ENCODE data around the gene SPOCD1.

Gene SPOCD1

DNA sequence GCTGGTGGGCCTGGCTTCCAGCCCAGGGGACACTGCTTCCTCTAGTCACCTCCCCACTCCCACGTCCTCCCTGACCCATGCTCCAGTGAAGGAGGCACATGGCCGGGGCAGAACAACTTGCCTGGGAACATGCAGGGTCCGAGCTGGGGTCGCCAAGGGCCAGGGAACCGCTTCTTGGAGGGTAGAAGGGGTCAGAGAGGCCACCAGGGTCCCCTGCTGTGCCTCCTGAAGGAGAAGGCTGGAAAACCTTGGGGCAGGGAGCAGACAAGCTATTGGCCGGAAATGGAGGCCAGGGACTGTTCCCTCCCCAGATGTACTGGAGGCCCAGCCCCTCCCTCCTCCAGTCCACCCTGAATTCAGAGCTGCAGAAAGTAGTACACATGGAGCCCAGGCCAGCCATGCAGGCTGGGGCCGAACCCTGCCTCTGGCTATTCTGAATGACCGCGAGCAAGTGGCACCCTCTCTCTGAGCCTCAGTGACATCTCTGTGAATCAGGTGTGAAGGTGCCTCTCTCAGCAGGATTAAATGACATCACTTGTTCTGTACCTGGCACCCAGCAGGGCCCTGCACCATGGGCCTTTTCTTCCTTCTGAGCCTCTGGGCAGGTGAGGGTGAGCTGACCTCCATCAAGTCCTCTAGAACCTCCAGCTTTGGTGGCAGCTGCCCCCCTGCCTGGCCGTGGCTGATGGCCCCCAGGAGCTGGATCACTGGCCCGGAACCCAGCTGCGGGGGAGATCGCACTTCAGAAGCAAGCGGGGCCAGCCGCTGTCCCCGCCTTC, 15.7 kb downstream of the SPOCD1 start:
- DNase-seq, result no peak

DNA sequence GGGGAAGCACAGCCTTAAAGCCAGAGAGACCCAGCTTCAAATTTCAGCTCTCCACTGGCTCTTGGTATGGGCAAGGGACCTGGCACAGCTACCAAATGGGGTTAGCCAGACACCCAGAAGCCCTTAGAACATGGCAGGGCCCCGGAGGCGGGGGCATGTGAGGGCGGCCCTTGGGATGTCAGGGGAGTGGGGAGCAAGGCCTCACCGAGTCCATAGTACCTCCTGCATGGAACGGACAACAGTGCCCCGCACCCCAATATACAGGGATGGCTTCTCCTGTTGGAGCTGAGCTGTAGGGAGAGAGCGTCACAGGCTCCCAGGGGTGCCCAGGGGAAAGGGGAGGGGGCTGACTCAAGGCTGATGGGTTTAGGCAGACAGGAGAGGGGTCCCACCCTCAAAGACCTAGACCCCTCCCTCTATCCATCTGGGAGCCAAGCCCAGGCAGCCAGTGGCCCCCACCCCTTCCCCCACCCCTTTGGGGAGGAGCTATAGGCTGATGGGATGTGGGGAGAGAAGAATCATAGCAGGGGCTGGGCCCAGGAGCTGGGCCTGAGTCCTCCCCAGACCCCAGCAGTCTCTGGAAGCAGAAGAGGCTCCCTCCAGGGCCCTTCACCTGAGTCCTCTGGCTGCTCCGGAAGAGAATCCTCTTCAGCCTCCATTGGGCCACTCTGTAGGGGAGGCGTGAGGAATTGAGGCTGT, 16.5 kb downstream of the SPOCD1 start:
- no peak for DNase-seq

DNA sequence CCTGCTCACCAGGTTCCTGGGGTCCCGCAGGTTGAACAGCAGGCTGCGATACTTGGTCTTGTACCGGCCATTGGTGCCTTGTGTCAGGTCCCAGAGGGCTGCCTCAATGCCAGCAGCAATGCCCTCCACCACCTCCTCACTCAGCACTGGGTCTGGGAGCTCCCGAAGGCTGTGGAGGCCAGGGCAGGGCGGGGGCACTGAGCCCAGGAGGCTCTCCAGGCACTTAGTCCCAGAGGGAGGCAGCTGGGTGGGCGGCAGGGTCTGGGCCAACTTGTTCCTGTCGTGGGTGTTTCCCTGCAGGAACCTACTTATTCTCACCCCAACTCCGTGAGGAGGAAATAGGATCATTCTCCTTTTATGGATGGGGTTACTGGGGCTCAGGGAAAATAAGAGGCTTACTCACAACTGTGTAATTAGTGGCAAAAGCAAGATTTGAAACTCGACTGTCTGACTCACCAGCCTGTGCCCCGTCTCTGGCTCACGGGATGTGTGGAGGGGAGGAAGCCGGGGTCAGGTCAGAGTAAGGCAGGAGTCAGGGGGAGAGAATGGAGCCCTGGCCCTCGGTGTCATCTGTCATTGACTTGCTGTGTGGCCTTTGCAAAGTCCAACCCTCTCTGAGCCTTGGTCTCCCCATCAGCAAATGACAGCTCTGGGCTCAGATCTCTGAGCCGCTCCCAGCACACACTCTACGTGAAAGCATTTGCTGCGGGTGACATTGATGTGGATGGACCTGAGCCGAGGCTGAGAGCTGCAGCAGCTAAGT, 17.2 kb downstream of the SPOCD1 start:
- DNase-seq, result peak; percentile 45

DNA sequence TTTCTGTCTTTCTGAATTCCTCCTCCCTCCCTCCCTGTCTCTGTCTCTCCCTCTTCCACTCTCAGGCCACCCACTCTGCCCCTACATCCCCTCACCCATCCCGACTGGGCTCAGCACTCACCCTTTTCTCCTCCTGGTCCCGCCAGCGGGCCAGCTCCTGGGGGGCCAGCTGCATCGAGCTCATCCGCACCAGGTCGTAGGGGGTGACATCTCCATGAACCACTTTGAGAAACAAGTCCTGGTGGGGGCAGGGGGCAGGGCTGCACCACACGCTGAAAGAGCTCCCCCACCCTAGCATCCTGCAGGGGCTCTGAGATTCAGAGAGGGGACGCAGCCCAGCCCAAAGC, 17.8 kb downstream of the SPOCD1 start:
- DNase-seq, result no peak

DNA sequence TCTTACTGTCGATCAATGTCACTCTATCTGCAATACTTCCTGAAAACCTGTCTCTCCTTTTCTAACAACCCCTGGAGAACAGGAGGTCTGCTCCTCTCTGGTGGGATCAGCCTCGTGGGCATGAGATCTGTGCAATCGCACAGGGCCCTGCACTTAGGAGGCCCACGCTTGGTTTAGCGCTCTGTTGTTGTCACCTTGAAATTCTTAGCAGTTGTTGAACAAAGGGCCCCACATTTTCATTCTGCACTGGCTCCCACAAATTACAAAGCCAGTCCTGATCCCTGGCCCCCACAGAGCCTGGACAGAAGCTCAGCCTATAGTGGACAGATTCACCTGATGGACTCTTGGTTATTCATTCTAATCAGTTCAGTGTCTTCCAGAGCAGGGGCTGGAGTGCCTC, 18.6 kb downstream of the SPOCD1 start:
- DNase-seq, result no peak

DNA sequence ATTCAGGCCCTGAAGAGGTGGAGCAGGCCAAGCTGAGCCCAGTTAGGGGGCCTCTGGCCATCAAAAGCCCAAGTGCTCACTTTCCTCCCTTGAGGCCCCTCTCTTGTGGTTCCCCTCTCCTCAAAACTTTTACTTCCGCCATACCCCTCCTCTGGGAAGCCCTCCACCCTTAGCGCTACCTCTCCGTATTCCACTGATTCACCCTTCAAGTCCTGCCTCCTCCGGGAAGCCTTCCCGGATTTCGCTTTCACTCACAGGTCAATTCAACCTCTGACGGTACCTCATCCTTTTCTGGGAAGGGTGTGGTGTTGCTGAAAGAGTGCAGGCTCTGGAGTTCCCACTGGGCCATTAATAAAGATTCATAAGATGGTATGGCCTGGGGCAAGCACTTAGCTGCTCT, 19.1 kb downstream of the SPOCD1 start:
- DNase-seq, result no peak

DNA sequence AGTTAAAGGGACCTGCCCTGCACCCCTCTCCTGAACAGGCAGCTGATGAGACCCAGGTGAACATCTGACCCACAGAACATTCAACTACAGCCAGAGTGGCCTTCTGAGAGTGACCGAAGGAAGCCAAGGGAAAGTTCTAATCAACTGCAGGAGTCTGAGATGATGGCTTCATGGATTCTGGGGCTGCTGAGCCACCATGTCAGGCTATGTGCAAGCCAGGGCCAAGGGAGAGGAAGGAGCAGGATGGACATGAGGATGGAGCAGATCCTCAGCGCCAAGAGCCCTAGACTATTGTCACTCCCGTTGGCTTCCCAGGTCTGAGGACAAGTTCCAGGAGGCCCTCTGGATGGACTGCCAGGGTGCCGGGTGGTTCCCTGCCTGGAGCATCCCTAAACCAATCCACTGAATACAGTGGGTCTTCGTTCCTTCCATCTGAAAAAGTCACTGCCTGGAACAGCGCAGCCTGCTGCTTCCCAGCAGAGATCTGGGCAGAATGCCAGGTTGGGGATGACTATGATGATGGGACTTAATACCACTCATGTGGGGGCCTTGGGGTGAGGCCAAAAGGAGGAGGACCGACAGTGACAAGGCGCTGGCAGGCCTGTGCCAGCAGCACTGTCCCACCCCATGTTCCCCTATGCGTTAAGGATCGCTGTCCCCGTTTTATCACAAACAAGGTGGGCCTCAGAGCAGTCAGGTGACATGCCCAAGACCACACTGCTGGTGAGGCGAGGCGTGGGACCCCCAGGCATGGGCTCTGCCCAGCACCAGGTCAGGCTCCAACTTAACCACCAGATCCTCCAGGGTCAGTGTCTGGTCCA, 19.8 kb downstream of the SPOCD1 start:
- no peak for DNase-seq

DNA sequence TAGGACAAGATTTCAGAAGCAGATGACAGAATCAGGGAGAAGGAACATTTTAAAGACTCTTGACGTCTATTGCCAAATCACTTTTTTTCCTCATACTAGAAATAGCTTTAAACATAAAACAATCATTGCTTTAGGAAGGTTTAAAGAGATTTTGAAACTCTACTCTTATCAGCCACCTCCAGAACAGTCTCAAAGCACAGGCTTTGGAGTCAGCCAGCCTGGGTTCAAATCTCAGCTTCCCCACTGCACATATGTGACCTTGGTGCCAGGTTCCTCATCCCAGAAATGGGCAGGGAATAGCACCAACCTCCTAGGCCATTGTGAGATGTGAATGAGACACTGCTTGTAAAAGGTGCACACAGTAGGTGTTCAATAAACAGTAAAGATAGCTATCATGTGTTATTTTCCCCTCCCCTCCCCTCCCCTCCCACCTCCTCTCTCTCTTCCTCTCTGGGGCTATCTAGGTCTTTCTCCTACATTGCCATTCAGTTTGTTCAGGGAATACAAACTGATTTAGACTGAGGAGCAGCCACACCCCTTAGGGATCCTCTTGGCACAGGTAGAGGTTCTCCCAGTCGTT, 20.6 kb downstream of the SPOCD1 start:
- no peak for DNase-seq

DNA sequence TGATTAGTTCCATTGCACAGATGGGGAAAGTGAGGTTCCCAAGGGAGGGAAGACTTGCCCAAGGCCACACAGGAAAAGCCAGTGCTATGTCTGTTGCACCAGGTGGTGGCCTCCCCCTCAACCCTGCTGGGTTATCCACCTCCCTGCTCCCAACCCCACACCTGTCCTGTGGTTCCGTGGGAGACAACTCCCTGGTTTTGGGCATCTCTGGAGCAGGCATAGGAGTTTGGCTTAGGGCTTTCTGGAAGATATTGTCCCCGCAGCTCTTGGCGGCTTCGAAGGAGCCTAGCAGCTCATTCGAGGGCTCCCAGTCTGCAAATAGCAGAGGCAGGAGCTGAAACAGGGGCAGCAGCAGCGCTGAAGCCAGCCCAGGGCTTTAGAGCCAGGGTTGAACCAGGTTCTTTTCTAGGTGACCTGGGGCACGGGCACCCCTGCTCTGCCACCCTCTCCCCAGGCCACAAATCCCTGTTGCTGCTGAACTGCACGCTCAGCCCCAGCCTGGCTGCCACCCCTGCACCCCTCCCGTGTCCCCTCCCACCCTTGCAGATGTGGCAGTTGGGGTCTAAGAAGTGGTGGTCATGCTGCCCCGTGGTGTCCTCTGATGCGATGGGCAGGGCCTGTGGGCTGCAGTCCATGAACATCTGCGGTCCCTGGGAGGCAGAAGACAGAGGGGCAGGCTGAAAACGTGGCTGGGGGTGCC, 22.1 kb downstream of the SPOCD1 start:
- no peak for DNase-seq

DNA sequence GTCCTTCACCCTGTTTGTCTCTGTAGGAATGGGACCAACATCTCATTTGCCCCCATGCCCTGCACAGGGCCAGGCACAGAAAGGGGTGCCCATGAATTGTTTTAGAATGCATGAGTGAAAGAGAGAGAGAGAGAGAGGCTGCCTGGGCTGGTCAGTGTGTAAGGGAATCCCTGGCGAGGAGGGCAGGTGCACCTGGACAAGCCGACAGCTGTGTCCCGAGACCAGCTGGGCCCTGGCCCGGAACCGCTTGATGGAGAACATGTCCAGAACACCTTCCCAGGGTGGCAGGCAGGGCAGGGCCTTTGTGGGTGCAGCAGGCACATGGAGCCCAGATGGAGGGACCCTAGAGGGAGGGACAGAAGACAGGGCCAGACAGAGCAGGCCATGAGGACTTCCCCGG, 22.7 kb downstream of the SPOCD1 start:
- no peak for DNase-seq

DNA sequence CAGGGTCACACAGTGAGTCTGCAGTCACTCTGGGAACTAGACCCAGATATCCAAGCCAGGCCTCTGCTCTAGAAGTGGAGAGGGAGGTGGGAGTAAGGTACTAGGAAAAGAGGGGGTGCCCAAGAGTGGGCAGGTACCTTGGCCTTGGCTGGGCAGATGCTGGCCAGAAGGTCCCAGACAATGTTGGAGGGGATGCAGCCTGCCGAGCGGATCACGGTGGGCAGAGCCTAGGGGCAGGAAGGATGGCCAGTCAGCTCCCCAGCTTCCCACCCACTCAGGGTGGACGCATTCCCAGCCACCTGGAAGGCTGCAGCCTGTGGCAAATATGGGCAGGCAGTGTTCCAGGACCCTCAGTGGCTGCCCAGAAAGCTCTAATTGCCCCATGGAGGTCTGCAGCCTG, 23.3 kb downstream of the SPOCD1 start:
- no peak for DNase-seq

DNA sequence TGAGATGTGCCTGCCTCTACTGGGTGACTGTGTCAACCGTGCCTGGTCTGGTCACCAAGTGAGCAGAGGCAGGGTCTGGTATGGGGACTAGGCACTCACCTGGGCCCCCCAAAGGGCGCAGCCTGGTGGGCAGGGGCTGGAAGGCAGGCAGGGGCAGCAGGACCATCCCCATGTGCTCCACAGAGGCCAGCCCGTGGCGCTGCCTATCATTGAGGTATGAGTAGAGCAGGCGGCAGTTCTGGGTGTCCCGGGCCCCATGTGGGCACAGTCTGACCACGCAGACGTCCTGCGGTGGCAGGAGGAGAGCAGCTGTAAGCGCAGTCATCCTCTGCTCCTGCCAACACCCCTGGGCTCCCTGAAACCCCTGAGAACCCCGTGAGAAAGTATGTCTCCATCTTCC, 23.7 kb downstream of the SPOCD1 start:
- no peak for DNase-seq

DNA sequence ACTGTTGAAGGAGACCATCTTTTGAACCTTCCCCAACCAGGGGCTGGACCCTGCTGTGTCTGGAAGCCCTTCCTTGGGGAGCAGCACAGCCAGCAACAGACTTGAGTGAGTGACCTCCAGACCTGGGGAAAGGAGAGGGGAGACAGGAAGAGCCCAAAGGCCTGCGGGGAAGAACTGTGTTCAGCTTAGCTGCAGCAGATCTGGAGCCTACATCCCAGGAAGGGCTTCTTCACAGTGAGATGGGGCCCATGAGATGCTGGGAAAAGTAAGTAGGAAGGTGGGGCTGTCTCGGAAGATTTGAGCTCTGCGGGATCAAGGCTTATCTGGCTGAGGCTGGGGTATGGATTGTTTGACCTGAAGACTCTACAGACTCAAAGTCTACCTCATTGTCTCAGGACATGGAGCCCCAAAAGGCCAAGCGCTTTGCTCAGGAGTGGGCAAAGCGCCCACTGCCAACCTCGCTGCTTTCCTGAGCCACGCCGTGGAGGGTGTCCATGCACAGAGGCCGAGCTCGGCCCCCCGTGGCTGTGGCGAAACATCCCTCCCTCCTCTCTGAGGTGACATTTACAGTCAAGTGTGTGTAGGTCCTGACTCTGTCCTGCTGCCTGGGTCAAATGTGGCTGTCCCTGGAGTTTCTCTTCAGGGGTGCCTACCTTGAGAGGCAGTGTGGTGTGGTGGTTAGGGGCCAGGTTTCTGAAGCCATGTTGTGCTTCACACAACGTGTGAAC, 24.5 kb downstream of the SPOCD1 start:
- DNase-seq, result no peak

DNA sequence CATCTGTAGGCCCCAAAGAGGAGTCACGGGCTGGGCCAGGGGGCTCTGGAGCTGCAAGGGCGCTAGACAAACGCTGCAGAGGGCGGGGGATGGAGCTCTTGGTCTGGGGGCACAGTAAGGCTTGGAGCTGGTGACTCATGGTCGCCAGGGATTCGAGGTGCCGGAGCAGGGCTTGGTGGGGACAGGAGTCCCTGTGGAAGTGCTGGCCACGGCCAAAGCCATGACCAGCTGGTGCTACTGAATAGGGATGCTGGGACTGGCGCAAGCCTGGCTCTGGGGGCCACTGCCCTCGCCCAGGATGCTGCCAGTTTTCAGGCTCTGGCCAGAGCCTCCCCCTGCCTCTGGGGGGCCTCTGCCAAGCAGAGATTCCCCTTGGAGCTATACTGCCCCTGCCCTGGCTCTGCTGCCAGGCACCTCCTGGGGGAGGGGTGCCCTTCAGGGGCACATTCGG, 25.2 kb downstream of the SPOCD1 start:
- no peak for DNase-seq

DNA sequence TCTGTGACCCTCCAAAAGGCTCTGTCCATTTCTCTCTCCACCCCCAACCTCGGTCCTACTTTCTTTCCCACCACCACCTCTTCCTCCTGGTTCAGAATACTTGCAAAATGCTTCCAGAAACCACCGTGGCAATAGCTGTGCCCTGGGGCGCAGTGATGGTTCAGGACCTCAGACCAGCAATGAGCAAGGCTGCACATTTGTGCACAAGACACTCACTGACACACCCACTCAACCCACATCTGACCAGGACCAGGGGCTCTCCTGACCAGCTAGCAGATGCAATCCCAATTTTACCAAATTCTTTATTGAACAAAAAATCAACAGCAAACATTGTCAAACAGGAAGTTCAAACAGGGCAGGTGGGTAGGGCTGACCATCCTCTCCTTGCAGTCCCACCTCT, 25.7 kb downstream of the SPOCD1 start:
- DNase-seq, result no peak

DNA sequence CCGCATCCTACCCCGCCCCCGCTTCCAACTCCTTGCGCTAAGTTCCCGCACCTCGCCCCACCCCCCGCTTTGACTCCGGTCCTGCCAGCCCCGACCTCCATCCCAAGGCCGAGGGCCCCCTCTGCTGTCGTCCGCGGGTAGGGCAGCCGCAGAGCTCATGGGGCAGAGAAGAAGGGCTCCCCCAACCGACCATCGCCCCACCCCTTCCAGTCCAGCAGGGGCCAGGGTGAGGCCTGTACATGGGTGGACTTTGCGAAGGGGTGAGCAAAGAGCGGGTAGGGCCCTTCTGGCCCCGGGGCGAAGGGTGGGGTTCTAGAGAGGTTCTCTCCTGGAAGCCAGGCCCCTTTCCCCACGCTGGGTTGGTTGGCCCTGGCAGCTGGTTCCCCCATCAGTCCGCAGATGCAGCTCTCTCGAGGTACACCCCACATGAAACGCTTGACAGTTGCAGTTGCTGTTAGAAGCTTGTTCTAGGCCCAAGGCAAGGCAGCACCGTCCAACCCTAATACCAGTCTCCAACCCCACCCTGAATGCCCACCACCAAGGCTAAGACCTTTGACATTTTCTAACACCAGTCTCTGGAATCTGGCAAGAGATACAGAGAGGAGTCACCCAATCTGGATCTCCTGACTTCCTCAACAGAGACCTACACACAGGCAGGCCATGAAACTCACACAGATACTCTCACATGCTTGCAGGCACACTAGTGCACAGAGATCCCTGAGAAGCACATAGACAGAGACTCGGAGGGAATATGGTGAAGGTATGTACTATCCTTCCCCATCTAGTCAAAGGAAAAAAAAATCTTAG, 26.4 kb downstream of the SPOCD1 start:
- DNase-seq, result peak; percentile 97

DNA sequence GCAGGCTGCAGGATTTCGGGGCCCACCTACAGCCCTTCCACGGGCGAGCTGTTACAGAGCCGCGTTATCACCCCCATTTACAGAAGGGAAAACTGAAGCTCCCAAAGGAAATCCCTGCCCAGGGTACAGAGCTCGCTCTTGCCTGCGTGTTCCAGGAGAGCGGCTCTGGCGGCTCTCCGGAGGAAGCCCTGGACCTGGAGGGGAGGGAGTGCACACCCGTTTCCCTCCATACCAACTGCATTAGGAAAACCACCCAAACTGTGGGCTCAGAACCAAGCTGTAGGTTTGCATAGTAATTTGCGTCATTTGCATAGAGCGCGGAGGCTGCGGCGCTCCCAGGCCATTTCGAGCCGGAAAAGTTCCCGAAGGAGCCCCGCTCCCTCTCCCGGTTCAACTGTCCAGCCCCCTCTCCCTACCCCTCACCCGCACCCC, 27.0 kb downstream of the SPOCD1 start:
- DNase-seq, result peak; percentile 88

DNA sequence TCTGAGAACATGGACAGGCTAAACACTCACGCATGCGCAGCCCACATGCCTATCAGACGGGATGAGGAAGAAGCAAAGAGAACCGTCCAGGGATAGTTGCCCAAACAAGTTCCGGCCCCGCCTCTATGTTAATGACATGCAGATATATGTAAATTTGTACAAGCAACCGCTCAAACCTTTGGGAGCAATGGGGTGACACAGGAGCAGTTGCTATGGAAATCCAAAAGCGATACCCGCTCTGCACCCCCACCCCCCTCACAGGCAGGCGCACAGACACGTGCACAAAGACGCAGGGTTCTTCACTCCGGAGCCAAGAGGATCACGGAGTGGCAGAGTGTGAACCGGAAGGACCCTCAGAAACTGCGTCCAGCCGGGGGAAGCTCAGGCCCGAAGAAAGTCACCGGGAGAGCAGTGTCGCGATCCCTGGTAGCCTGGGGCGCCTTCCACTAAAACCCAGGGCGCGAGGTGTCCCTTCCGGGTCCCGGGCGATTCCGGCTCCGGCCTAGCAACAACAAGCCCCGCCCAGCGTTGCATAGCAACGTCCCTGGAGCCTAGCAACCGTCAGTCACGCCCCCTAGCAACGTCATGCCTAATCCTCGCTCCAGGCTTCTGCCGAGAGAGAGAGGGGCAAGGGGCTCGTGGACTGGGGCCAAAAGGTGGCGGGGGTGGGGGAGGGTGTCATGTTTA, 27.5 kb downstream of the SPOCD1 start:
- DNase-seq, result peak; percentile 97

DNA sequence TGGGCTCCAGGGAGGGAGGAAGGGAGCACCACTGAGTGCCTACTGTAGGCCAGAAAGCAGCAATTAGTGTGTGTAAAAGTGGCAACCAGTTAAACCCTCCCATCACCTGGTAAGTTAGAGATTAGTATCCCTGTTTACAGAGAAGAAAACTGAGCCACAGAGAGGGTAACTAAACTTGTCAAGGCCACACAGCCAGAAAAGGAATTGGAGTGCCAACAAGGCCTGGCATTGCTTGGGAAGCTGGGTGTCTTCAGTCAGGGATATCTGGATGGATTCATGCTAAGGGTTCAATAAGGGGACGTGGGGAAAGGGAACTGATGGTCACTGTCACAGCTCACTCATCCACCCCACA, 28.1 kb downstream of the SPOCD1 start:
- DNase-seq, result no peak

DNA sequence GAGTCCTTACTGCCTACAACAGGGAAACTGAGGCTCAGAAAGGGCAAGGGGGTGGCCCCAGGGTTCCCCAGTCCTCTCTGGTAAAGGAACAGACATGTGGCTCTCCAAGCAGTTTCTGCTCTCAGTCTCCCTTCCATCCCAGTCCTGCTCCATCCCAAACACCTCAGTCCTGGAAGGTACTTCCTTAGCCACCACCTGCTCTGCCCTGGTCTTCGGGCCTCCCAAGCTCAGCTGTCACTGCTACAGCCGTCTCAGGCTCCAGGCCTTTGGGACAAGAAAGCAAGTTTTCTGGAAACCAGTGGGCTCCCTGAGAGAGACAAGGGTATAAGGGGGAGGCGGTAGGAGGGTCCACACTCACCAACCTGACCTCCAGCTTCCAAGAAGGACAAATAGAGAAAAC, 28.6 kb downstream of the SPOCD1 start:
- DNase-seq, result no peak
